K562 (cell line): Measurements from ENCODE around the gene HSD11B1L. TPM values are rescaled to one million over a fixed set of nuclear protein-coding genes. Genes with fewer than 3 reads are reported as not detected.
A peak's percentile ranks its signal among the peaks of the same experiment; 100 is the strongest.

Experiments used
- ATF7 ChIP-seq: fragments of 450-650 bp; IDR thresholded peaks from 2 replicates; pipeline ENCODE4 v1.7.1; 2014; ENCODE audit warnings: mild to moderate bottlenecking, moderate library complexity
- BHLHE40 ChIP-seq: IDR thresholded peaks from 2 replicates; pipeline ENCODE4 v1.6.1; 2011; ENCODE audit warnings: low read length, improper control_type of control experiment
- ERF ChIP-seq: fragments of 450-650 bp; formaldehyde crosslinking; IDR thresholded peaks from 2 replicates; pipeline ENCODE4 v1.4.0; 2020; ENCODE audit warnings: mild to moderate bottlenecking, mixed read lengths
- JUNB ChIP-seq: fragments of 450-650 bp; formaldehyde crosslinking; conservative IDR thresholded peaks from 2 replicates; pipeline ENCODE4 v1.4.0; 2020; ENCODE audit warnings: mild to moderate bottlenecking
- KLF10 ChIP-seq: fragments of 250-450 bp; sonication (Bioruptor Pico); IDR thresholded peaks from 2 replicates; pipeline ENCODE4 v1.6.1; 2021; ENCODE audit warnings: matching md5 sums
- L3MBTL2 ChIP-seq: fragments of 450-650 bp; IDR thresholded peaks from 2 replicates; pipeline ENCODE4 v1.6.1; 2016; ENCODE audit warnings: mild to moderate bottlenecking, moderate library complexity
- RAD51 ChIP-seq: fragments of 450-650 bp; IDR thresholded peaks from 2 replicates; pipeline ENCODE4 v1.7.1; 2016; ENCODE audit warnings: low read depth, mild to moderate bottlenecking, borderline replicate concordance
- SLC30A9 ChIP-seq: fragments of 250-450 bp; sonication (Bioruptor Pico); IDR thresholded peaks from 2 replicates; pipeline ENCODE4 v1.8.0; 2022; ENCODE audit warnings: mild to moderate bottlenecking, moderate library complexity
- polyA plus RNA-seq, 8 experiments: library from polyadenylated mRNA; depleted of rRNA in 4 of 8; stranded (reverse) in 5 of 8; unstranded in 3 of 8; fragments of >200 nt; fragmentation: Nextera tagmentation in 2 of 8; fragmentation: Illumina TruSeq in 1 of 8; extraction: Ambion mirVana in 2 of 8; extraction: Trizol in 1 of 8; gene quantifications; 2 replicates each; pipeline versions ENCODE4 v1.2.1 to v1.2.3, GENCODE V29; 2011 to 2014; ENCODE audit warnings: inconsistent platforms in 1 of 8, missing spikeins in 1 of 8
- total RNA-seq, 7 experiments: library from RNA; depleted of rRNA in 6 of 7; stranded (reverse); fragments of >200 nt in 6 of 7; fragmentation: Illumina TruSeq in 2 of 7; extraction: Trizol in 2 of 7; gene quantifications; 2 replicates each; pipeline versions ENCODE4 v1.2.1 to v1.2.3, GENCODE V29; 2011 to 2021; ENCODE audit warnings: low replicate concordance in 1 of 7
- TF ChIP-seq, protein P1 (sequence below): sonication (generic); formaldehyde crosslinking; IDR thresholded peaks from 2 replicates; pipeline ENCODE4 v1.5.0; 2020; ENCODE audit warnings: missing genetic modification reagents
- TF ChIP-seq, protein P2 (sequence below): fragments of 250-450 bp; sonication (Bioruptor Pico); IDR thresholded peaks from 2 replicates; pipeline ENCODE4 v1.4.0; 2020; ENCODE audit warnings: mild to moderate bottlenecking
- TF ChIP-seq, protein P3 (sequence below): sonication (generic); formaldehyde crosslinking; IDR thresholded peaks from 2 replicates; pipeline ENCODE4 v1.8.1; 2023; ENCODE audit warnings: missing genetic modification reagents, mild to moderate bottlenecking, borderline replicate concordance

Gene HSD11B1L
- total and polyA plus RNA-seq, 9 of the 15 experiments (the other 6 are each of a cell fraction or from before 2014, with no cell fraction given) = 0.31 to 7.7 (median 2.3) TPM

DNA sequence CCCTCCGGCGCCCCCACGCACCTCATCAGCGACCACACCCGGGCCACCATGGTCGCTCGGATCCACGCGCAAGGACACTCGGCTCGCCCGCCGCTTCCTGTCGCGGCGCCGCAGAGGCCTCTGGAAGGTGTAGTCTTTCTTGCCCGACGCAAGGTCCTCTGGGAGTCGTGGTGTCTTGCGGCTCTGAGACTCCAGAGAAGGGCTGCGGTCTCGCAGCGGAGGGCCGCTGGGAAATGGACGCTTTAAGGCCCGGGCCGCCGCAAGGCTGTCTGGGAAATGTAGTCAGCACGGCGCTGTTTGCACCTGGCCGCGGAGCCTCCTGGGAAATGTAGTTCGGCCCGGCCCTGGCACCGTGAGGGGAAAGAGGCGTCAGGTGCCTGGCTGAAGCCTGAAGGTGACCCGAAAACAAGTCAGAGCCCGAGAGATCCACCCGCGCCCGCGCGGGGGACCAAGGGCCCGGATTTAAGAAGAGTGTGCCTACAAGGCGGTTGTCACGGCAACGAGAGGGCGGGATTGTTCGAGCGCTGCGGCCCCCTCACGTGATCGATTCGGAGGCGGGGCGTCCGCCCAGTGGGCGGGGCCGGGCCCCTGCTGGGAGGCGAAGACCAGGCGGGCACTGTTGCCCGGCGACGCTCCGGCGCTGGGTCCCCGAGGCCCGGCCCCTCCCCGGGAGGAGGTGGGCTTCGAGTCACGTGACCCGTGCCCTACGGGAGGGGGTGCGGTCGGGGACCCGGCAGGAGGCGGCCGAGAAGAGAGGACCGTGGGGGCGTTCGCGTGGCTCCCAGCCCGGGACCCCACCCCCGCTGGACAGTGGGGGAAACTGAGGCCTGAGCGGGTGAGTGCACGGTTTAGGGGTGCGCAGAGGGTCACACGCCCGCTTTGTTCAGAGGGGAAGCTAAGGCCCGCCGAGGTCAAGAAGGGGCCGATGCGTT is at the start of gene HSD11B1L, which contains the start of gene MICOS13 (continued):
- TF ChIP-seq RAD51 = peak; percentile 98
- TF ChIP-seq, protein P1, sequence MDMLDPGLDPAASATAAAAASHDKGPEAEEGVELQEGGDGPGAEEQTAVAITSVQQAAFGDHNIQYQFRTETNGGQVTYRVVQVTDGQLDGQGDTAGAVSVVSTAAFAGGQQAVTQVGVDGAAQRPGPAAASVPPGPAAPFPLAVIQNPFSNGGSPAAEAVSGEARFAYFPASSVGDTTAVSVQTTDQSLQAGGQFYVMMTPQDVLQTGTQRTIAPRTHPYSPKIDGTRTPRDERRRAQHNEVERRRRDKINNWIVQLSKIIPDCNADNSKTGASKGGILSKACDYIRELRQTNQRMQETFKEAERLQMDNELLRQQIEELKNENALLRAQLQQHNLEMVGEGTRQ (CRISPR knock-in tag) = peak; percentile 98
- TF ChIP-seq BHLHE40 = peak; percentile 94
- 0 out of 2 replicates have a peak, but pooled peaks have one; percentile 20 for TF ChIP-seq ERF
- TF ChIP-seq KLF10 (CRISPR knock-in tag) = no peak
- no peak for TF ChIP-seq SLC30A9
- TF ChIP-seq, protein P2, sequence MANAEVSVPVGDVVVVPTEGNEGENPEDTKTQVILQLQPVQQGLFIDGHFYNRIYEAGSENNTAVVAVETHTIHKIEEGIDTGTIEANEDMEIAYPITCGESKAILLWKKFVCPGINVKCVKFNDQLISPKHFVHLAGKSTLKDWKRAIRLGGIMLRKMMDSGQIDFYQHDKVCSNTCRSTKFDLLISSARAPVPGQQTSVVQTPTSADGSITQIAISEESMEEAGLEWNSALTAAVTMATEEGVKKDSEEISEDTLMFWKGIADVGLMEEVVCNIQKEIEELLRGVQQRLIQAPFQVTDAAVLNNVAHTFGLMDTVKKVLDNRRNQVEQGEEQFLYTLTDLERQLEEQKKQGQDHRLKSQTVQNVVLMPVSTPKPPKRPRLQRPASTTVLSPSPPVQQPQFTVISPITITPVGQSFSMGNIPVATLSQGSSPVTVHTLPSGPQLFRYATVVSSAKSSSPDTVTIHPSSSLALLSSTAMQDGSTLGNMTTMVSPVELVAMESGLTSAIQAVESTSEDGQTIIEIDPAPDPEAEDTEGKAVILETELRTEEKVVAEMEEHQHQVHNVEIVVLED = peak; percentile 79
- TF ChIP-seq JUNB (CRISPR knock-in tag) = no peak
- TF ChIP-seq ATF7 = peak; percentile 87
- peak; percentile 71 for TF ChIP-seq L3MBTL2
- TF ChIP-seq, protein P3, sequence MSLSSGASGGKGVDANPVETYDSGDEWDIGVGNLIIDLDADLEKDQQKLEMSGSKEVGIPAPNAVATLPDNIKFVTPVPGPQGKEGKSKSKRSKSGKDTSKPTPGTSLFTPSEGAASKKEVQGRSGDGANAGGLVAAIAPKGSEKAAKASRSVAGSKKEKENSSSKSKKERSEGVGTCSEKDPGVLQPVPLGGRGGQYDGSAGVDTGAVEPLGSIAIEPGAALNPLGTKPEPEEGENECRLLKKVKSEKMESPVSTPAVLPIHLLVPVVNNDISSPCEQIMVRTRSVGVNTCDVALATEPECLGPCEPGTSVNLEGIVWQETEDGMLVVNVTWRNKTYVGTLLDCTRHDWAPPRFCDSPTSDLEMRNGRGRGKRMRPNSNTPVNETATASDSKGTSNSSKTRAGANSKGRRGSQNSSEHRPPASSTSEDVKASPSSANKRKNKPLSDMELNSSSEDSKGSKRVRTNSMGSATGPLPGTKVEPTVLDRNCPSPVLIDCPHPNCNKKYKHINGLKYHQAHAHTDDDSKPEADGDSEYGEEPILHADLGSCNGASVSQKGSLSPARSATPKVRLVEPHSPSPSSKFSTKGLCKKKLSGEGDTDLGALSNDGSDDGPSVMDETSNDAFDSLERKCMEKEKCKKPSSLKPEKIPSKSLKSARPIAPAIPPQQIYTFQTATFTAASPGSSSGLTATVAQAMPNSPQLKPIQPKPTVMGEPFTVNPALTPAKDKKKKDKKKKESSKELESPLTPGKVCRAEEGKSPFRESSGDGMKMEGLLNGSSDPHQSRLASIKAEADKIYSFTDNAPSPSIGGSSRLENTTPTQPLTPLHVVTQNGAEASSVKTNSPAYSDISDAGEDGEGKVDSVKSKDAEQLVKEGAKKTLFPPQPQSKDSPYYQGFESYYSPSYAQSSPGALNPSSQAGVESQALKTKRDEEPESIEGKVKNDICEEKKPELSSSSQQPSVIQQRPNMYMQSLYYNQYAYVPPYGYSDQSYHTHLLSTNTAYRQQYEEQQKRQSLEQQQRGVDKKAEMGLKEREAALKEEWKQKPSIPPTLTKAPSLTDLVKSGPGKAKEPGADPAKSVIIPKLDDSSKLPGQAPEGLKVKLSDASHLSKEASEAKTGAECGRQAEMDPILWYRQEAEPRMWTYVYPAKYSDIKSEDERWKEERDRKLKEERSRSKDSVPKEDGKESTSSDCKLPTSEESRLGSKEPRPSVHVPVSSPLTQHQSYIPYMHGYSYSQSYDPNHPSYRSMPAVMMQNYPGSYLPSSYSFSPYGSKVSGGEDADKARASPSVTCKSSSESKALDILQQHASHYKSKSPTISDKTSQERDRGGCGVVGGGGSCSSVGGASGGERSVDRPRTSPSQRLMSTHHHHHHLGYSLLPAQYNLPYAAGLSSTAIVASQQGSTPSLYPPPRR (CRISPR knock-in tag) = 0 out of 2 replicates have a peak, but pooled peaks have one; percentile 59
